GM12865 (cell line): ENCODE data around the gene AGAP3.

ENCODE experiments used
- DNase-seq: peaks from one replicate; pipeline ENCODE4 v3.0.0; 2010; ENCODE audit warnings: low read depth
- H3K4me3 ChIP-seq: 2 replicates; pipeline ENCODE4 v1.5.1; 2011; ENCODE audit warnings: mild to moderate bottlenecking, low read depth, low read length, control low read depth
- TF ChIP-seq, protein P1 (sequence below): IDR thresholded peaks from 2 replicates; pipeline ENCODE4 v1.5.1; 2011; ENCODE audit warnings: low read length, control low read depth, low read depth, inconsistent platforms; ENCODE audit not compliant: insufficient read depth; ENCODE audit errors: missing control alignments

AGAP3 gene

DNA sequence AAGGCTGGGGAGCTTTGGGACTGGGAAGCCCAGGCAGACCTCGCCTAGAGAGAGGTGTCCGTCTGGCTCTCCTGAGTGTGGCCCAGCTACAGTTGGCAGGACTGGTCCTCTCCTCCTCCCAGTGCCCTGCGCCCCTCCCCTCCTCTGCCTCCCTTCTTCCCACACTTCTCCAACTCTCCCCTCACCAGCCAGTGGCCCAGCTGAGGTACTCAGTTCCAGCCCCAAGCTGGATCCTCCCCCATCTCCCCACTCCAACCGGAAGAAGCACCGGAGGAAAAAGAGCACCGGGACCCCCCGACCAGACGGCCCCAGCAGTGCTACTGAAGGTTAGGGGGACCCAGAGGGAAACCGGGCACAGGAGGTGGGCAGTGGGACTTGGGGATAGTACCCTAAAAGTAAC is 53.5 kb downstream of the AGAP3 start:
- TF ChIP-seq, protein P1, sequence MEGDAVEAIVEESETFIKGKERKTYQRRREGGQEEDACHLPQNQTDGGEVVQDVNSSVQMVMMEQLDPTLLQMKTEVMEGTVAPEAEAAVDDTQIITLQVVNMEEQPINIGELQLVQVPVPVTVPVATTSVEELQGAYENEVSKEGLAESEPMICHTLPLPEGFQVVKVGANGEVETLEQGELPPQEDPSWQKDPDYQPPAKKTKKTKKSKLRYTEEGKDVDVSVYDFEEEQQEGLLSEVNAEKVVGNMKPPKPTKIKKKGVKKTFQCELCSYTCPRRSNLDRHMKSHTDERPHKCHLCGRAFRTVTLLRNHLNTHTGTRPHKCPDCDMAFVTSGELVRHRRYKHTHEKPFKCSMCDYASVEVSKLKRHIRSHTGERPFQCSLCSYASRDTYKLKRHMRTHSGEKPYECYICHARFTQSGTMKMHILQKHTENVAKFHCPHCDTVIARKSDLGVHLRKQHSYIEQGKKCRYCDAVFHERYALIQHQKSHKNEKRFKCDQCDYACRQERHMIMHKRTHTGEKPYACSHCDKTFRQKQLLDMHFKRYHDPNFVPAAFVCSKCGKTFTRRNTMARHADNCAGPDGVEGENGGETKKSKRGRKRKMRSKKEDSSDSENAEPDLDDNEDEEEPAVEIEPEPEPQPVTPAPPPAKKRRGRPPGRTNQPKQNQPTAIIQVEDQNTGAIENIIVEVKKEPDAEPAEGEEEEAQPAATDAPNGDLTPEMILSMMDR: no peak
- H3K4me3 ChIP-seq: no peak overlapping the region
- no peak for DNase-seq

DNA sequence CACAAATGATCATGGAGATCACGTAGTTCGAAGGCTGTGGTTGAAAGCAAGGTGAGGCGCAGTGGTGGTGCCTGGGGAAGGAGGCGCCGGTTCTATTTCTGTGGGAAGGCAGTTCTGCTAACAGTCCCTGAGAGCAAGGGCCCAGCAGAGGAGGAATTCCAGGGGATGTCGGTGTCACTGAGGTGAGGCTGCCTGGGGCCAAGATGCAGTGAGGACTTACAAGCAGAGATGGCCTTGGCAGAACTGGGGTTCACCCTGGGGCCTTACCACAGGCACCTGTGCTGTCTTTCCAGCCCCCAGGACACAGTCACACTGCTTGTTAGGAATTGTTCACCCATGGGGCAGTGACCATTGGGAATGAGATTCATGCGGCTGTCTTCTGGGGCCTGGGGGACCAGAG is 54.6 kb downstream of the AGAP3 start:
- no peak overlapping the region for H3K4me3 ChIP-seq
- no peak for DNase-seq
- TF ChIP-seq, protein P1: no peak

DNA sequence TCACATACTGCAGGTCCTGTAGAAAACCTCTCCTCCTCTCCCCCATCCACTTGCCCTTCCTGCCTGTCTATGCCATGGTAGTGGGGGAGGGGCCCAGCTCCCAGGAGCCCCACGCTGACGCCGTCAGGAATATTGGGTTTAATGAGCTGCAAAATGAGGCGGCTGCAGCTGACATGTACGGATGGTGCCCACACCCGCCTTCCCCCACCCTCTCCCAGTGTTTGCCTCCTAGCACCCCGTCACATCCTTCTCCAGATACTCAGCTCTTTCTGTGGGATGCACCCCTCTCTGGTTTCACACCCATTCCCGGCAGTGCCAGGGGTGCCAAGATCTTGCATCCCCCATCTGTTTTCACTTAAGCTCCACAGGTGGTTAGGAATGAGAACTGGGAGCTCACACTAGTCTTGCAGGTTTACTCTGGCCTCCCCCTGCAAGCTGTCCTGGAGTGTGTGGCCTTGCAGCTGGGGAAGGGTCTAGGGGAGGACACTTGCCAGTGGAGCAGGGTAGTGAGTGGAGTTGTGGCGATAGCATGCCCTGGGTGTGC is 55.1 kb downstream of the AGAP3 start:
- H3K4me3 ChIP-seq: no peak overlapping the region
- no peak for DNase-seq
- TF ChIP-seq, protein P1: no peak

DNA sequence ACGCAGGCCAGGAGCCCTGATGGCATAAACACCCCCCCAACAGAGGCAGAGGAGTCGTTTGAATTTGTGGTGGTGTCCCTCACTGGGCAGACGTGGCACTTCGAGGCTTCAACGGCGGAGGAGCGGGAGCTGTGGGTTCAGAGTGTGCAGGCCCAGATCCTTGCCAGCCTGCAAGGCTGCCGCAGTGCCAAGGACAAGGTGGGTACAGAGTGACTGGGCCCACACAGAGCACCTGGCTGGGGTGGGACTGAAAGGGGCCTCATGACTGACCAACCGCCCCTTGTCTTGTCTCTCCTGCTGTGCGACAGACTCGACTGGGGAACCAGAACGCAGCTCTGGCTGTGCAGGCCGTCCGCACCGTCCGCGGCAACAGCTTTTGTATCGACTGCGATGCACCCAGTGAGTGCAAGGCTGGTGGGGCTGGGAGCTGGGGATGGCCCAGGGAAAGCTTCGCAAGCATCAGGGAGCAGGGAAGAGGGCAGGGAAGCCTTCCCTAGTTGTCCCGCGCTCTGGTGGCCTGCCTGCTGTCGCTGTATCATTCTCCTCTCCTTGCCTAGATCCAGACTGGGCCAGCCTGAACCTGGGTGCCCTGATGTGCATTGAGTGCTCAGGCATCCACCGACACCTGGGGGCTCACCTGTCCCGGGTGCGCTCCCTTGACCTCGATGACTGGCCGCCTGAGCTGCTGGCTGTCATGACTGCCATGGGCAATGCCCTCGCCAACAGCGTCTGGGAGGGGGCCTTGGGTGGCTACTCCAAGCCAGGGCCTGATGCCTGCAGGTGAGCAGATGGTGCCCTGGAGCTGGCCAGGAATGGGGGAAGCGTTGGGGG is 55.8 kb downstream of the AGAP3 start:
- no peak for DNase-seq
- TF ChIP-seq, protein P1: no peak
- H3K4me3 ChIP-seq: no peak overlapping the region

DNA sequence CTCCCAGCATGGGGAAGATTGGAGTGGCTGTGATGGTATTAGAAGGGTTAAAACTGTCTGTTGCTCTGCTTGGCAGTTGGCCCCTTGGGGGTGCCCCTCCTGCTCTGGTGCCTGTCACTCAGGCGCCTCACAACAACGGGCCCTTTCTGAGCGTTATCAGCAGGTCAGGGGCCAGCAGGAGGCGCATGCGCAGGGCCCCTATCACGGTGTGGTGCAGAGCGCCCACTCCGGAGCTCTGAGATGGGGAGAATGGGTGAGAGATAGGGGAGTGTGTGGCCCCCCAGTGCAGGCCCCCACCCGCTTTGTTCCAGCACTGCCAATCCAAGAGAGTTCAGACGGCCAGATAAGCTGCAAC is 56.4 kb downstream of the AGAP3 start:
- DNase-seq: no peak
- TF ChIP-seq, protein P1: no peak
- H3K4me3 ChIP-seq: no peak overlapping the region

DNA sequence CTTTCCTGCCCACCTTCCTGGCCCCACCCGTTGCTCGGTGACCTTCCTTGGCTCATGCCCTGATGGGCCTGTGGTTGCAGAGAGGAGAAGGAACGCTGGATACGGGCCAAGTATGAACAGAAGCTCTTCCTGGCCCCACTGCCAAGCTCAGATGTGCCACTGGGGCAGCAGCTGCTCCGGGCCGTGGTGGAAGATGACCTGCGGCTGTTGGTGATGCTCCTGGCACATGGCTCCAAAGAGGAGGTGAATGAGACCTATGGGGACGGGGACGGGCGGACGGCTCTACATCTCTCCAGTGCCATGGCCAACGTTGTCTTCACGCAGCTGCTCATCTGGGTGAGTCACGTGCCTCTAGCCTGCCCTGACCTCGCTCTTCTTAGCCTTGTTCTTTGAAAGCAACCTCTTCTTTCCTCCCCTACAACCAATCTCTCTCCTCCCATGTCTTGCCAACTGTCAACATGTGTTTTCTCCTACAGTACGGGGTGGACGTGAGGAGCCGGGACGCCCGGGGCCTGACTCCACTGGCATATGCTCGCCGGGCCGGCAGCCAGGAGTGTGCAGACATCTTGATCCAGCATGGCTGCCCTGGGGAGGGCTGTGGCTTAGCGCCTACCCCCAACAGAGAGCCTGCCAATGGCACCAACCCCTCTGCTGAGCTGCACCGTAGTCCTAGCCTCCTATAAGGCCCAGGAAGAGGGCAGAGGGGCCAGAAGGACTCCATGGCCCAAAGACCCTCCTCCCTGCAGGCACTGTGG is 57.2 kb downstream of the AGAP3 start:
- no peak overlapping the region for H3K4me3 ChIP-seq
- DNase-seq: no peak
- TF ChIP-seq, protein P1: no peak
